Neural cell (in vitro differentiated cells): ENCODE data around the gene GPER1. TPM values are rescaled to one million over a fixed set of nuclear protein-coding genes. Genes with fewer than 3 reads are reported as not detected.

Experiments
- H2AFZ ChIP-seq: fragments of 200-600, 300-800 bp; sonication (generic), shearing (Covaris generic); 2 replicates; pipeline ENCODE4 v1.6.0; 2014; ENCODE audit warnings: low read depth, mild to moderate bottlenecking, antibody characterized with exemption, low read length, moderate library complexity
- H3F3A ChIP-seq: fragments of 200-600 bp; shearing (Covaris generic); 2 replicates; pipeline ENCODE4 v1.6.1; 2016; ENCODE audit warnings: mild to moderate bottlenecking, moderate library complexity, mixed read lengths, antibody characterized with exemption, low read length; ENCODE audit not compliant: insufficient read depth, poor library complexity, severe bottlenecking
- H3K27ac ChIP-seq: fragments of 200-600, 300-800 bp; sonication (generic), shearing (Covaris generic); 2 replicates; pipeline ENCODE4 v1.5.1; 2014; ENCODE audit warnings: mild to moderate bottlenecking, low read length, moderate library complexity
- H3K27me3 ChIP-seq: fragments of 300-800, 200-600 bp; sonication (generic), shearing (Covaris generic); 2 replicates; pipeline ENCODE4 v1.6.0; 2014; ENCODE audit warnings: mild to moderate bottlenecking, low read depth, low read length, moderate library complexity; ENCODE audit not compliant: insufficient read depth
- H3K36me3 ChIP-seq: fragments of 300-800, 200-600 bp; sonication (generic), shearing (Covaris generic); 2 replicates; pipeline ENCODE4 v1.5.1; 2014; ENCODE audit warnings: mild to moderate bottlenecking, antibody characterized with exemption, low read length, moderate library complexity; ENCODE audit not compliant: insufficient read depth
- H3K4me2 ChIP-seq: fragments of 300-800, 200-600 bp; sonication (generic), shearing (Covaris generic); 2 replicates; pipeline ENCODE4 v1.6.0; 2014; ENCODE audit warnings: mild to moderate bottlenecking, low read length
- H3K4me3 ChIP-seq: fragments of 300-800, 200-600 bp; sonication (generic), shearing (Covaris generic); 2 replicates; pipeline ENCODE4 v1.5.1; 2014; ENCODE audit warnings: mild to moderate bottlenecking, low read length, moderate library complexity
- H3K79me2 ChIP-seq: fragments of 200-600 bp; shearing (Covaris generic); replicated peaks from 2 replicates; pipeline ENCODE4 v1.6.0; 2014; ENCODE audit warnings: mild to moderate bottlenecking, low read length, moderate library complexity; ENCODE audit not compliant: insufficient read depth
- H3K9ac ChIP-seq: fragments of 300-800, 200-600 bp; sonication (generic), shearing (Covaris generic); 2 replicates; pipeline ENCODE4 v1.6.1; 2016; ENCODE audit warnings: mild to moderate bottlenecking, low read length, mixed read lengths
- H3K9me2 ChIP-seq: fragments of 200-600 bp; shearing (Covaris generic); 2 replicates; pipeline ENCODE4 v1.6.1; 2016; ENCODE audit warnings: mild to moderate bottlenecking, low read length, mixed read lengths; ENCODE audit not compliant: insufficient read depth
- H3K9me3 ChIP-seq: fragments of 200-600, 300-800 bp; sonication (generic), shearing (Covaris generic); 2 replicates; pipeline ENCODE4 v1.6.1; 2016; ENCODE audit warnings: mild to moderate bottlenecking, mixed run types, low read length, moderate library complexity, mixed read lengths
- H4K20me1 ChIP-seq: fragments of 200-600 bp; shearing (Covaris generic); 2 replicates; pipeline ENCODE4 v1.6.1; 2016; ENCODE audit warnings: mild to moderate bottlenecking, mixed run types; ENCODE audit not compliant: insufficient read depth
- CTCF ChIP-seq: fragments of 450-650 bp; IDR thresholded peaks from 2 replicates; pipeline ENCODE4 v1.5.1; 2014; ENCODE audit warnings: antibody characterized with exemption, mild to moderate bottlenecking, moderate library complexity; ENCODE audit not compliant: poor library complexity, severe bottlenecking
- EP300 ChIP-seq: fragments of 450-650 bp; conservative IDR thresholded peaks from 2 replicates; pipeline ENCODE4 v1.6.1; 2014; ENCODE audit warnings: antibody characterized with exemption, mild to moderate bottlenecking, moderate library complexity; ENCODE audit not compliant: poor library complexity, severe bottlenecking
- EZH2 ChIP-seq: fragments of 200-600, 300-800 bp; shearing (Covaris generic), sonication (generic); IDR thresholded peaks from 2 replicates; pipeline ENCODE4 v1.6.1; 2014; ENCODE audit warnings: antibody characterized with exemption, low read length, borderline replicate concordance, mild to moderate bottlenecking; ENCODE audit not compliant: insufficient read depth, poor library complexity, severe bottlenecking
- MXI1 ChIP-seq: fragments of 450-650 bp; conservative IDR thresholded peaks from 2 replicates; pipeline ENCODE4 v1.6.1; 2014; ENCODE audit warnings: antibody characterized with exemption, mild to moderate bottlenecking; ENCODE audit not compliant: poor library complexity, severe bottlenecking
- POLR2AphosphoS5 ChIP-seq: IDR thresholded peaks from 2 replicates; pipeline ENCODE4 v1.6.1; 2012
- REST ChIP-seq: IDR thresholded peaks from 2 replicates; pipeline ENCODE4 v1.6.1; 2012; ENCODE audit warnings: borderline replicate concordance
- SMC3 ChIP-seq: fragments of 450-650 bp; conservative IDR thresholded peaks from 2 replicates; pipeline ENCODE4 v1.6.1; 2014; ENCODE audit warnings: antibody characterized with exemption, mild to moderate bottlenecking, moderate library complexity; ENCODE audit not compliant: poor library complexity
- TAF1 ChIP-seq: IDR thresholded peaks from 2 replicates; pipeline ENCODE4 v1.6.1; 2012; ENCODE audit warnings: low read depth
- polyA plus RNA-seq: library from polyadenylated mRNA; depleted of rRNA; stranded (reverse); fragments of >200 nt; gene quantifications from 2 replicates; pipeline ENCODE4 v1.2.3, GENCODE V29; 2014

Gene GPER1
- polyA plus RNA-seq, 1 donor from 2014 or later, result not detected

- no peaks in the 10 kb centered on the region for H4K20me1 ChIP-seq
Observed at GRCh38 chr7:1053816-1054370, 34.0 kb upstream of the GPER1 start.

GRCh38 chr7:1054438-1054837, 33.5 kb upstream of the GPER1 start:
- Histone ChIP-seq H3K9ac (no peak overlapping the region), H3K27ac (no peak overlapping the region), H3K27me3 (no peaks in the 10 kb centered on the region), H3K9me2 (no peaks in the 10 kb centered on the region), H3K4me3 (no peak overlapping the region), H3K79me2 (no peaks in the 10 kb centered on the region), H3K9me3 (no peaks in the 10 kb centered on the region), H3F3A (no peaks in the 10 kb centered on the region), H3K4me2 (no peak overlapping the region), H4K20me1 (no peaks in the 10 kb centered on the region), H2AFZ (no peak overlapping the region), H3K36me3 (no peaks in the 10 kb centered on the region)
- no peak for TF ChIP-seq MXI1
- no peak for TF ChIP-seq SMC3
- no peak for TF ChIP-seq POLR2AphosphoS5
- no peak for TF ChIP-seq EZH2
- TF ChIP-seq EP300, result no peak
- TF ChIP-seq TAF1, result no peak

More at GRCh38 chr7:1053816-1054370, 34.0 kb upstream of the GPER1 start:
- no peaks in the 10 kb centered on the region for H3K9me3 ChIP-seq
- no peaks in the 10 kb centered on the region for H3F3A ChIP-seq
- no peaks in the 10 kb centered on the region for H3K36me3 ChIP-seq
- H3K27me3 ChIP-seq, result no peaks in the 10 kb centered on the region
- no peaks in the 10 kb centered on the region for H3K79me2 ChIP-seq
- no peak for TF ChIP-seq MXI1
- TF ChIP-seq EZH2, result no peak
- H3K9me2 ChIP-seq, result no peaks in the 10 kb centered on the region
- no peak overlapping the region for H3K27ac ChIP-seq
- H3K4me3 ChIP-seq, result no peak overlapping the region
- no peak overlapping the region for H2AFZ ChIP-seq
- H3K4me2 ChIP-seq, result no peak overlapping the region
- no peak overlapping the region for H3K9ac ChIP-seq

GRCh38 chr7:1054861-1055450, 33.0 kb upstream of the GPER1 start:
- Histone ChIP-seq H3K9ac (no peak overlapping the region), H3K4me3 (no peak overlapping the region), H3K4me2 (no peak overlapping the region), H3K27ac (no peak overlapping the region), H3K27me3 (no peaks in the 10 kb centered on the region), H3F3A (no peaks in the 10 kb centered on the region), H4K20me1 (no peaks in the 10 kb centered on the region), H3K9me2 (no peaks in the 10 kb centered on the region), H3K79me2 (no peaks in the 10 kb centered on the region), H2AFZ (no peak overlapping the region), H3K36me3 (no peaks in the 10 kb centered on the region), H3K9me3 (no peaks in the 10 kb centered on the region)
- no peak for TF ChIP-seq MXI1
- no peak for TF ChIP-seq SMC3
- TF ChIP-seq REST, result no peak
- no peak for TF ChIP-seq EZH2
- no peak for TF ChIP-seq TAF1
- no peak for TF ChIP-seq CTCF
- TF ChIP-seq POLR2AphosphoS5, result no peak
- TF ChIP-seq EP300, result no peak
